Ovary (tissue), 3 donors: ENCODE results near the gene RGS10.

Experiments
- EP300 ChIP-seq: sonication (generic); formaldehyde crosslinking; IDR thresholded peaks from one replicate; pipeline ENCODE4 v1.6.1; 2017; ENCODE audit warnings: antibody characterized with exemption
- POLR2A ChIP-seq: fragments of 450-650 bp; IDR thresholded peaks from one replicate; pipeline ENCODE4 v1.6.1; 2017; ENCODE audit warnings: antibody characterized with exemption, mild to moderate bottlenecking, moderate library complexity
- TF ChIP-seq, protein P1 (sequence below), 3 donors: fragments of 450-650 bp in 2 of 3; fragments of 200-600 bp in 1 of 3; IDR thresholded peaks; one replicate each; pipeline versions ENCODE4 v1.5.1 to v1.8.0; 2016 to 2022; ENCODE audit warnings: antibody characterized with exemption in 3 of 3, mild to moderate bottlenecking in 1 of 3
- donor health status: DM: no; HTN: no; CAD: no.

DNA sequence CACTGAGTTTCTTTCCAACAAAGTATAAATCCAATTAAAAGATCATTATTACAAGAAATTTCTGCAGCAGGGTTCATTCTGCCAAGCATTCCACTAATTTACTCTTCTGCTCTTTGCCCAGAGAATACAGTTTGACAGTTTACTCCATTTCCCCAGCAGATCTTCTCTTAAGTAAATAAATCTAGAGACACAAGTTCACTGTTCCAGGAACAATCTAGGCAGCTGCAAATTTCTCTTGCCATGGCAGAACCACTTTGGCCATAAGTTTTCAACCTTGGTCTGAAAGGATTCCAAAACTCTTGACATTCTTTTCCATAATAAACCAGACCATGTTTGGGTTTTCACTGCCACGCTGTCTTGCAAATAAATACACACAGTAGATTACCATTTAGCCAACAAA, 11.5 kb downstream of the RGS10 start:
- TF ChIP-seq POLR2A: no peak
- TF ChIP-seq, protein P1, sequence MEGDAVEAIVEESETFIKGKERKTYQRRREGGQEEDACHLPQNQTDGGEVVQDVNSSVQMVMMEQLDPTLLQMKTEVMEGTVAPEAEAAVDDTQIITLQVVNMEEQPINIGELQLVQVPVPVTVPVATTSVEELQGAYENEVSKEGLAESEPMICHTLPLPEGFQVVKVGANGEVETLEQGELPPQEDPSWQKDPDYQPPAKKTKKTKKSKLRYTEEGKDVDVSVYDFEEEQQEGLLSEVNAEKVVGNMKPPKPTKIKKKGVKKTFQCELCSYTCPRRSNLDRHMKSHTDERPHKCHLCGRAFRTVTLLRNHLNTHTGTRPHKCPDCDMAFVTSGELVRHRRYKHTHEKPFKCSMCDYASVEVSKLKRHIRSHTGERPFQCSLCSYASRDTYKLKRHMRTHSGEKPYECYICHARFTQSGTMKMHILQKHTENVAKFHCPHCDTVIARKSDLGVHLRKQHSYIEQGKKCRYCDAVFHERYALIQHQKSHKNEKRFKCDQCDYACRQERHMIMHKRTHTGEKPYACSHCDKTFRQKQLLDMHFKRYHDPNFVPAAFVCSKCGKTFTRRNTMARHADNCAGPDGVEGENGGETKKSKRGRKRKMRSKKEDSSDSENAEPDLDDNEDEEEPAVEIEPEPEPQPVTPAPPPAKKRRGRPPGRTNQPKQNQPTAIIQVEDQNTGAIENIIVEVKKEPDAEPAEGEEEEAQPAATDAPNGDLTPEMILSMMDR (IDR thresholded peaks at IDR 0.05): no peak
- no peak for TF ChIP-seq EP300
